Transverse colon (tissue), 3 donors: Measurements from ENCODE around the gene TAF4.

ENCODE experiments used
- CTCF ChIP-seq, 5 experiments: fragments of 200-600 bp in 3 of 5; fragments of 450-650 bp in 2 of 5; sonication (generic) in 3 of 5; IDR thresholded peaks; 1 replicate in 2 of 5; 2 replicates in 3 of 5; pipeline ENCODE4 v1.5.1; 2016 to 2017; ENCODE audit warnings: antibody characterized with exemption in 5 of 5, inconsistent platforms in 3 of 5, mild to moderate bottlenecking in 2 of 5, moderate library complexity in 1 of 5
- EP300 ChIP-seq: sonication (generic); formaldehyde crosslinking; IDR thresholded peaks from one replicate; pipeline ENCODE4 v1.6.1; 2017; ENCODE audit warnings: antibody characterized with exemption, low read depth

GRCh38 chr20:62025832-62026563 is 39.7 kb downstream of the TAF4 start:
- peak; percentile 16 to 37 (median 30) for TF ChIP-seq CTCF (IDR thresholded peaks at IDR 0.05)
- TF ChIP-seq EP300, result no peak
